Mesenchymal stem cell (in vitro differentiated cells and primary cell): ENCODE results near the gene ATR.

Experiments
- DNase-seq: peaks from one replicate; pipeline ENCODE4 v3.0.0-alpha.2; 2013
- H2AFZ ChIP-seq: one replicate; pipeline ENCODE4 v1.6.1; 2013; ENCODE audit warnings: low read depth, mild to moderate bottlenecking, control low read depth, inconsistent platforms, low read length, moderate library complexity
- H2AK5ac ChIP-seq: 2 replicates; pipeline ENCODE4 v1.6.1; 2013; ENCODE audit warnings: low read length, moderate library complexity, mild to moderate bottlenecking, inconsistent platforms; ENCODE audit not compliant: severe bottlenecking
- H2BK120ac ChIP-seq: one replicate; pipeline ENCODE4 v1.6.1; 2013; ENCODE audit warnings: low read depth, mild to moderate bottlenecking, inconsistent platforms, low read length, moderate library complexity
- H2BK12ac ChIP-seq, 2 experiments: one replicate each; pipeline ENCODE4 v1.6.1; 2013; ENCODE audit warnings: inconsistent platforms in 2 of 2, low read length in 2 of 2, mild to moderate bottlenecking in 2 of 2, moderate library complexity in 2 of 2, control low read depth in 1 of 2
- H2BK15ac ChIP-seq: one replicate; pipeline ENCODE4 v1.6.1; 2013; ENCODE audit warnings: mild to moderate bottlenecking, low read depth, inconsistent platforms; ENCODE audit not compliant: poor library complexity, severe bottlenecking
- H2BK5ac ChIP-seq: 2 replicates; pipeline ENCODE4 v1.6.1; 2013; ENCODE audit warnings: low read depth, mild to moderate bottlenecking, low read length, control low read depth, inconsistent platforms; ENCODE audit not compliant: poor library complexity, severe bottlenecking
- H3K14ac ChIP-seq, 2 experiments: one replicate each; pipeline ENCODE4 v1.6.1; 2013; ENCODE audit warnings: inconsistent platforms in 2 of 2, low read length in 2 of 2, control low read depth in 1 of 2, mild to moderate bottlenecking in 1 of 2, moderate library complexity in 1 of 2
- H3K18ac ChIP-seq, 2 experiments: one replicate each; pipeline ENCODE4 v1.6.1; 2013; ENCODE audit warnings: inconsistent platforms in 2 of 2, low read length in 2 of 2, control low read depth in 1 of 2, low read depth in 1 of 2, mild to moderate bottlenecking in 1 of 2
- H3K23ac ChIP-seq, 2 experiments: one replicate each; pipeline ENCODE4 v1.6.1; 2013; ENCODE audit warnings: inconsistent platforms in 2 of 2, low read length in 2 of 2, mild to moderate bottlenecking in 2 of 2, moderate library complexity in 2 of 2, control low read depth in 1 of 2
- H3K27ac ChIP-seq: 2 replicates; pipeline ENCODE4 v1.5.1; 2013; ENCODE audit warnings: mild to moderate bottlenecking, moderate library complexity, low read length, control low read depth, inconsistent platforms; ENCODE audit not compliant: poor library complexity, severe bottlenecking
- H3K27me3 ChIP-seq, 2 experiments: 2 replicates each; pipeline versions ENCODE4 v1.6.1 to v1.7.0; 2013; ENCODE audit warnings: low read length in 2 of 2, mild to moderate bottlenecking in 2 of 2, moderate library complexity in 2 of 2, control low read depth in 1 of 2, inconsistent platforms in 1 of 2; ENCODE audit not compliant: control insufficient read depth in 1 of 2, insufficient read depth in 1 of 2
- H3K36me3 ChIP-seq, 2 experiments: 2 replicates each; pipeline versions ENCODE4 v1.6.1 to v1.7.0; 2013; ENCODE audit warnings: low read length in 2 of 2, control low read depth in 1 of 2, inconsistent platforms in 1 of 2, low read depth in 1 of 2, mild to moderate bottlenecking in 1 of 2; ENCODE audit not compliant: insufficient read depth in 2 of 2, control insufficient read depth in 1 of 2
- H3K4ac ChIP-seq, 2 experiments: one replicate each; pipeline ENCODE4 v1.6.1; 2013; ENCODE audit warnings: inconsistent platforms in 2 of 2, low read length in 2 of 2, mild to moderate bottlenecking in 2 of 2, moderate library complexity in 2 of 2, control low read depth in 1 of 2, low read depth in 1 of 2
- H3K4me1 ChIP-seq: 2 replicates; pipeline ENCODE4 v1.6.1; 2013; ENCODE audit warnings: low read depth, low read length, control low read depth; ENCODE audit not compliant: control insufficient read depth, insufficient read depth
- H3K4me2 ChIP-seq: 2 replicates; pipeline ENCODE4 v1.6.1; 2013; ENCODE audit warnings: low read length, mild to moderate bottlenecking, inconsistent platforms; ENCODE audit not compliant: poor library complexity, severe bottlenecking
- H3K4me3 ChIP-seq, 2 experiments: 2 replicates each; pipeline versions ENCODE4 v1.5.1 to v1.7.0; 2013; ENCODE audit warnings: low read length in 2 of 2, mild to moderate bottlenecking in 2 of 2, control low read depth in 1 of 2, low read depth in 1 of 2; ENCODE audit not compliant: insufficient read depth in 1 of 2
- H3K79me1 ChIP-seq: replicated peaks from 2 replicates; pipeline ENCODE4 v1.6.1; 2013; ENCODE audit warnings: mild to moderate bottlenecking, control low read depth, low read length, inconsistent platforms; ENCODE audit not compliant: poor library complexity, severe bottlenecking
- H3K9ac ChIP-seq: 2 replicates; pipeline ENCODE4 v1.7.0; 2013; ENCODE audit warnings: mild to moderate bottlenecking, low read length, moderate library complexity
- H3K9me3 ChIP-seq: 2 replicates; pipeline ENCODE4 v1.7.0; 2013; ENCODE audit warnings: mild to moderate bottlenecking, low read length; ENCODE audit not compliant: control insufficient read depth
- H4K8ac ChIP-seq: one replicate; pipeline ENCODE4 v1.6.1; 2013; ENCODE audit warnings: inconsistent platforms, mild to moderate bottlenecking, low read length, moderate library complexity
- H4K91ac ChIP-seq: one replicate; pipeline ENCODE4 v1.6.1; 2013; ENCODE audit warnings: mild to moderate bottlenecking, low read length, inconsistent platforms
- WGBS: methylation state at CpG from one replicate; pipeline ENCODE4 v1.1.7; 2013; ENCODE audit warnings: mixed read lengths; 5-methylcytosine and 5-hydroxymethylcytosine counted together

Gene ATR

GRCh38 chr3:142450189-142450588, 128.3 kb downstream of the ATR start:
- no peak overlapping the region for H2BK5ac ChIP-seq
- no peak overlapping the region for H2AK5ac ChIP-seq
- no peak overlapping the region for H3K27ac ChIP-seq
- H3K23ac ChIP-seq, result no peak overlapping the region
- no peak overlapping the region for H2BK12ac ChIP-seq
- DNase-seq, result peak; percentile 8
- H3K27me3 ChIP-seq, result no peaks in the 10 kb centered on the region
- 89% methylated on average over 3 of the region's 3 CpGs for WGBS
- H3K79me1 ChIP-seq, result no peaks in the 10 kb centered on the region
- no peak overlapping the region for H2BK120ac ChIP-seq
- H3K4ac ChIP-seq, result no peak overlapping the region
- H4K91ac ChIP-seq, result no peak overlapping the region
- H3K4me1 ChIP-seq, result no peaks in the 10 kb centered on the region
- no peak overlapping the region for H2BK15ac ChIP-seq
- H2AFZ ChIP-seq, result no peak overlapping the region
- no peak overlapping the region for H3K4me2 ChIP-seq
- H3K14ac ChIP-seq, result no peak overlapping the region
- no peak overlapping the region for H4K8ac ChIP-seq
- H3K36me3 ChIP-seq, result peaks cover 9 to 43% of the 10 kb centered on the region in 2 experiments
- H3K18ac ChIP-seq, result no peak overlapping the region
- no peak overlapping the region for H3K4me3 ChIP-seq
- no peak overlapping the region for H3K9ac ChIP-seq
- no peaks in the 10 kb centered on the region for H3K9me3 ChIP-seq

GRCh38 chr3:142447852-142448823, 130.4 kb downstream of the ATR start, which contains the start of gene XRN1:
XRN1 (minus strand) TSS chr3:142448037; CDS start chr3:142447944, 93 bp downstream.
- peak within 1 kb of the TSS; percentile 77 to 94 for H3K4ac ChIP-seq
- no peak within 1 kb of the TSS for H2BK12ac ChIP-seq
- H2BK15ac ChIP-seq, result peak within 1 kb of the TSS; percentile 23
- H2AFZ ChIP-seq, result peak within 1 kb of the TSS; percentile 75
- H4K8ac ChIP-seq, result peak within 1 kb of the TSS; percentile 80
- peak within 1 kb of the TSS; percentile 86 for H3K4me2 ChIP-seq
- WGBS, result 7% methylated on average over 49 of the region's 52 CpGs
- H3K4me1 ChIP-seq, result peaks cover 2% of the 10 kb centered on the region
- H3K18ac ChIP-seq, result peak within 1 kb of the TSS; percentile 65 to 94
- peak within 1 kb of the TSS; percentile 100 for H3K9ac ChIP-seq
- no peaks in the 10 kb centered on the region for H3K27me3 ChIP-seq
- no peaks in the 10 kb centered on the region for H3K9me3 ChIP-seq
- H2BK120ac ChIP-seq, result peak within 1 kb of the TSS; percentile 64
- H2BK5ac ChIP-seq, result peak within 1 kb of the TSS; percentile 1
- peak; percentile 97 for DNase-seq
- peak within 1 kb of the TSS; percentile 81 to 100 for H3K4me3 ChIP-seq
- peak within 1 kb of the TSS; percentile 3 for H4K91ac ChIP-seq
- peak within 1 kb of the TSS; percentile 60 to 79 for H3K23ac ChIP-seq
- no peak within 1 kb of the TSS for H2AK5ac ChIP-seq
- H3K14ac ChIP-seq, result peak within 1 kb of the TSS in 1 of 2 experiments; percentile 94
- H3K36me3 ChIP-seq, result peaks cover 11 to 33% of the 10 kb centered on the region in 2 experiments
- H3K79me1 ChIP-seq, result no peaks in the 10 kb centered on the region
- H3K27ac ChIP-seq, result peak within 1 kb of the TSS; percentile 89

- no peak overlapping the region for H2AK5ac ChIP-seq
- H2BK15ac ChIP-seq, result peak overlapping the region; percentile 23
- H3K18ac ChIP-seq, result peak overlapping the region; percentile 65 to 94
- no peaks in the 10 kb centered on the region for H3K27me3 ChIP-seq
- H3K9ac ChIP-seq, result peak overlapping the region; percentile 100
- DNase-seq, result peak; percentile 72
- H3K4me2 ChIP-seq, result peak overlapping the region; percentile 86
- peak overlapping the region; percentile 1 for H2BK5ac ChIP-seq
- no peaks in the 10 kb centered on the region for H3K9me3 ChIP-seq
- no peak overlapping the region for H2BK12ac ChIP-seq
- H3K14ac ChIP-seq, result peak overlapping the region in 1 of 2 experiments; percentile 94
- H3K4me3 ChIP-seq, result peak overlapping the region; percentile 81 to 100
- peak overlapping the region; percentile 75 for H2AFZ ChIP-seq
- H3K23ac ChIP-seq, result peak overlapping the region; percentile 60 to 79
- peak overlapping the region; percentile 3 for H4K91ac ChIP-seq
- under 1% methylated on average over 35 of the region's 35 CpGs for WGBS
- H2BK120ac ChIP-seq, result peak overlapping the region; percentile 64
- peaks cover 11 to 27% of the 10 kb centered on the region in 2 experiments for H3K36me3 ChIP-seq
- peaks cover 2% of the 10 kb centered on the region for H3K4me1 ChIP-seq
- no peaks in the 10 kb centered on the region for H3K79me1 ChIP-seq
- H3K27ac ChIP-seq, result peak overlapping the region; percentile 81
- peak overlapping the region; percentile 77 to 94 for H3K4ac ChIP-seq
- H4K8ac ChIP-seq, result peak overlapping the region; percentile 80
Observed at GRCh38 chr3:142447301-142447851, 131.2 kb downstream of the ATR start.

- H2AFZ ChIP-seq, result no peak overlapping the region
- peak; percentile 56 for DNase-seq
- peak overlapping the region in 1 of 2 experiments; percentile 100 for H3K4me3 ChIP-seq
- H4K91ac ChIP-seq, result no peak overlapping the region
- peaks cover 2% of the 10 kb centered on the region for H3K4me1 ChIP-seq
- peak overlapping the region; percentile 70 for H3K4me2 ChIP-seq
- peak overlapping the region; percentile 17 for H4K8ac ChIP-seq
- no peak overlapping the region for H2AK5ac ChIP-seq
- no peaks in the 10 kb centered on the region for H3K9me3 ChIP-seq
- no peak overlapping the region for H3K23ac ChIP-seq
- H3K36me3 ChIP-seq, result peaks cover 9 to 13% of the 10 kb centered on the region in 2 experiments
- no peaks in the 10 kb centered on the region for H3K27me3 ChIP-seq
- no peak overlapping the region for H2BK15ac ChIP-seq
- no peak overlapping the region for H3K27ac ChIP-seq
- H2BK12ac ChIP-seq, result no peak overlapping the region
- peak overlapping the region; percentile 100 for H3K9ac ChIP-seq
- H3K18ac ChIP-seq, result peak overlapping the region in 1 of 2 experiments; percentile 43
- no peaks in the 10 kb centered on the region for H3K79me1 ChIP-seq
- H3K14ac ChIP-seq, result no peak overlapping the region
- no peak overlapping the region for H3K4ac ChIP-seq
- WGBS, result 91% methylated on average over 6 of the region's 6 CpGs
- H2BK5ac ChIP-seq, result no peak overlapping the region
- no peak overlapping the region for H2BK120ac ChIP-seq
Observed at GRCh38 chr3:142445816-142446254, 132.7 kb downstream of the ATR start.
